GM10266 (cell line): ENCODE results near the gene FNDC1.

ENCODE experiments used
- DNase-seq: peaks from one replicate; pipeline ENCODE4 v3.0.0; 2012; ENCODE audit errors: extremely low spot score
- CTCF ChIP-seq: IDR thresholded peaks from 2 replicates; pipeline ENCODE4 v1.5.1; 2012; ENCODE audit warnings: mild to moderate bottlenecking, low read depth; ENCODE audit not compliant: control insufficient read depth, insufficient read depth; ENCODE audit errors: missing control alignments

FNDC1 gene

GRCh38 chr6:159170999-159171712 is 2.0 kb downstream of the FNDC1 start:
- TF ChIP-seq CTCF: no peak
- no peak for DNase-seq

DNA sequence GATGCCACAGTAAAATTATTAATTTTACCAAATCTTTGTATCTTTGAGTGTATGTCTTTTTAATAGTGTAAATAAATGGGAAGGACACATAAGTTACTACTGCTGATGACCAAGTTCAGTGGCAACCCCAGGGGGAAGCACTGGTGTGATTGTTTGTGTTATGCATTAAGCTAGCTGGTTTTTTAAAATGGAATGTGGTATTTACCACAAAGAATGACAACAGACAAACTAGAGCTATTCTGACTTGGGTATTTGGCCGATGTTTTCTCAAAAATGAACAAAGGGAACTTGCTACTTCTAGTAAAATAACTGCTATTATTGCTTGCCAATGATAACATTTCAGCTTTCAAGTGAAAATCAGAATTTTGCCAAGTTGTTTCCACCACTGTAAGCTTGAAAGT is 2.9 kb downstream of the FNDC1 start:
- no peak for TF ChIP-seq CTCF
- no peak for DNase-seq

- DNase-seq: peak; percentile 79
- TF ChIP-seq CTCF: peak; percentile 92
Observed at GRCh38 chr6:159174263-159174969, 5.2 kb downstream of the FNDC1 start.

DNA sequence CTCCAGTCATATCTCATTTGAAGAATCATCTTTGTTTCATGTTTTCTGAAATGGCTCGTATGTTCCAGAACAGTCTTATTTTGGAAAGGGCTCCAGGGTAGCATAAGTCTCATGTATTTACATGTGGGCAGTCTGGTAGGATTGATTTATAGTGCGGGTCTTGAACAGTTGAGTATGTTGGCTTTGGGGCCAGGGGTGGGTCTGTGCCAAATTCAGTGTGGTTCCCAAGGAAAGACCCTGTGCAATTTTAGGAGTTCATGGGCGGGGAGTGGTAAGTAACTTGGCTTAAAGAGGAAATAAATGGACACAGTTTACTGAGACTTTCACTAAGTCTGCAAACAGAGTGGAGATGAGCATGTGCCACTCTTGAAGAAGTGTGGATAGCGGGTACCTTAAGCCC is 7.7 kb downstream of the FNDC1 start:
- DNase-seq: no peak
- no peak for TF ChIP-seq CTCF

- no peak for DNase-seq
- no peak for TF ChIP-seq CTCF
Observed at GRCh38 chr6:159178847-159179246, 9.6 kb downstream of the FNDC1 start.

DNA sequence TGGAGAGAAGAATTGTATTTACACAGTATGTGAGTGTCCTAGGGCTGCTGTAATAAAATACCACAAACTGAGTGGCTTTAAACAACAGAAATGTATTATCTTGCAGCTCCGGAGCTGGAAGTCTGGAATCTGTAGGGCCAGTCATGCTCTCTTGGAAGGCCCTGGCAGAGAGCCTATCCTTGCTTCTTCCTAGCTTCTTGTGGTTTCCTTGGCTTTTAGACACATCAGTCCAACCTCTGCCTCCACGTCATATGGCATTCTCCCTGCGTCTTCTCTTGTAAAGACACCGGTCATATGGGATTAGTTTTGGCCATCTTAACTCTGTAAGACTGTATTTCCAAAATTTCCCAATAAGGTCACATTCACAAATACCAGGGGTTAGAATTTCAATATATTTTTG is 10.8 kb downstream of the FNDC1 start:
- no peak for DNase-seq
- TF ChIP-seq CTCF: no peak

- no peak for DNase-seq
- no peak for TF ChIP-seq CTCF
Observed at GRCh38 chr6:159181914-159182313, 12.7 kb downstream of the FNDC1 start.
